GM18870 (cell line): Measurements from ENCODE around the gene TCF25.
"Not testable (repeated sequence)": the region's sequence is repeated elsewhere in the genome, so short reads cannot be mapped to it uniquely, and the experiment has no call there.

Experiments
- ATAC-seq: cut with Tn5 transposase; IDR thresholded peaks from one replicate; pipeline ENCODE4 v1.9.1; 2021; ENCODE audit warnings: moderate library complexity; ENCODE audit not compliant: unreplicated experiment

TCF25 gene

GRCh38 chr16:89879123-89879522 is 5.7 kb downstream of the TCF25 start:
- not testable (repeated sequence) for ATAC-seq

- ATAC-seq: no peak
These were observed 7.3 kb downstream of the TCF25 start for GRCh38 chr16:89880477-89881367.

GRCh38 chr16:89881368-89881730 is 8.0 kb downstream of the TCF25 start:
- ATAC-seq: no peak

- no peak for ATAC-seq
These were observed 10.1 kb downstream of the TCF25 start for GRCh38 chr16:89883346-89884040.

- no peak for ATAC-seq
These were observed 10.6 kb downstream of the TCF25 start for GRCh38 chr16:89884041-89884421.

GRCh38 chr16:89887243-89887642 is 13.9 kb downstream of the TCF25 start:
- ATAC-seq: no peak

GRCh38 chr16:89890200-89890599 is 16.8 kb downstream of the TCF25 start:
- no peak for ATAC-seq

- no peak for ATAC-seq
These were observed 17.7 kb downstream of the TCF25 start for GRCh38 chr16:89890886-89891657.

- no peak for ATAC-seq
These were observed 18.8 kb downstream of the TCF25 start for GRCh38 chr16:89892055-89892630.

- no peak for ATAC-seq
These were observed 19.2 kb downstream of the TCF25 start for GRCh38 chr16:89892635-89893034.

GRCh38 chr16:89893642-89894548 is 20.5 kb downstream of the TCF25 start:
- no peak for ATAC-seq

- no peak for ATAC-seq
These were observed 22.3 kb downstream of the TCF25 start for GRCh38 chr16:89895482-89896250.

GRCh38 chr16:89897204-89897603 is 23.8 kb downstream of the TCF25 start:
- no peak for ATAC-seq

- no peak for ATAC-seq
These were observed 25.0 kb downstream of the TCF25 start for GRCh38 chr16:89898201-89898967.

GRCh38 chr16:89899879-89900481 is 26.6 kb downstream of the TCF25 start:
- ATAC-seq: no peak

GRCh38 chr16:89900885-89901284 is 27.5 kb downstream of the TCF25 start:
- ATAC-seq: no peak

GRCh38 chr16:89902980-89903379 is 29.6 kb downstream of the TCF25 start:
- no peak for ATAC-seq

GRCh38 chr16:89903908-89904515 is 30.6 kb downstream of the TCF25 start:
- ATAC-seq: no peak
